Subcutaneous adipose tissue (tissue), 4 donors: ENCODE data around the gene CUBN. TPM values are rescaled to one million over a fixed set of nuclear protein-coding genes. Genes with fewer than 3 reads are reported as not detected.

Experiments used
- total RNA-seq, 4 donors: library from RNA; depleted of rRNA; stranded (reverse); fragments of >200 nt; gene quantifications; one replicate each; pipeline ENCODE4 v1.1.0, GENCODE V29; 2016
- TF ChIP-seq, protein P1 (sequence below): fragments of 450-650 bp; IDR thresholded peaks from one replicate; pipeline ENCODE4 v1.5.1; 2016; ENCODE audit warnings: low read depth, mild to moderate bottlenecking, control low read depth, antibody characterized with exemption, moderate library complexity

The CUBN gene
- total RNA-seq: 1 to 10 TPM; 1.9 to 6.6 (median 4.8) TPM

DNA sequence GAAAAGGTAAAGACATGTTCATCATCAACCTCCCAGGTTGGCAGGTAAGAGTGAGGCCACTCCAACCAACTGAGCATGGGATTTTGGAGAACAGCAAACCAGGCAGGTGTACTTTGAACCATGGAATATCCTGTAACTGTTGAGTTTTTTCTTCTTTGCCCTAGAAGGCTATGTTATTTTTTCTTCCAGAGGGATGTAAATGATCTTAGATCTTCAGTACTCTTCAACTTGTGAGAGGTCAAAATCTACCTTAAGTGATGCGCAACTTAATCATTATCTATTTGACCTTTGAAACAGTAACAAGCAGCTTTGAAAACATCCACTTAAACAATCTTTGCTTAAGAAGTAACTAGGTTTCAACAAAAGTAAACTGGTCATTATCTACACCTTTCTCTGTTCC is at the start of gene CUBN:
TSS of gene CUBN (minus strand) at position 71 of the 400 bp plus-strand sequence. CDS start at position 25, 46 bp downstream.
- TF ChIP-seq, protein P1, sequence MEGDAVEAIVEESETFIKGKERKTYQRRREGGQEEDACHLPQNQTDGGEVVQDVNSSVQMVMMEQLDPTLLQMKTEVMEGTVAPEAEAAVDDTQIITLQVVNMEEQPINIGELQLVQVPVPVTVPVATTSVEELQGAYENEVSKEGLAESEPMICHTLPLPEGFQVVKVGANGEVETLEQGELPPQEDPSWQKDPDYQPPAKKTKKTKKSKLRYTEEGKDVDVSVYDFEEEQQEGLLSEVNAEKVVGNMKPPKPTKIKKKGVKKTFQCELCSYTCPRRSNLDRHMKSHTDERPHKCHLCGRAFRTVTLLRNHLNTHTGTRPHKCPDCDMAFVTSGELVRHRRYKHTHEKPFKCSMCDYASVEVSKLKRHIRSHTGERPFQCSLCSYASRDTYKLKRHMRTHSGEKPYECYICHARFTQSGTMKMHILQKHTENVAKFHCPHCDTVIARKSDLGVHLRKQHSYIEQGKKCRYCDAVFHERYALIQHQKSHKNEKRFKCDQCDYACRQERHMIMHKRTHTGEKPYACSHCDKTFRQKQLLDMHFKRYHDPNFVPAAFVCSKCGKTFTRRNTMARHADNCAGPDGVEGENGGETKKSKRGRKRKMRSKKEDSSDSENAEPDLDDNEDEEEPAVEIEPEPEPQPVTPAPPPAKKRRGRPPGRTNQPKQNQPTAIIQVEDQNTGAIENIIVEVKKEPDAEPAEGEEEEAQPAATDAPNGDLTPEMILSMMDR: no peak

DNA sequence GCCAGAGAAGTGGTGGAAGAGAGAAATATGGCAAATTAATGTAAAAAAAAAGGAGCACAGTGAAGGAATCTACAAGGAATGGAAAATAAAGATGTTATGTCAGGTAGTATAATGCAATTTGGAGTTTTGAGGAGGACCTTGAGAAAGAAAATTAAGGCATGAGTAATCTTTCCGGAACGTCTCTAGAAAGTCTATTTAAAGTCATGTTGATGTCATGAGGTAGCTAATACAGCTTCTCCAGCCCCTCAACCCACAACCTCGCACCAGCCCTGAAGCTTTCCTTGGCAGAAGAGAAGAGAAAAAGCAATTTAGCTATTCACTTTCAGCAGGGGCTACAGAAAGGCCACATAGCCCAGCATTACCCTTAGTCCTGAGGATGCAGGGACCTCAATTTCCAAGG is 49.4 kb upstream of the CUBN start:
- TF ChIP-seq, protein P1: no peak

DNA sequence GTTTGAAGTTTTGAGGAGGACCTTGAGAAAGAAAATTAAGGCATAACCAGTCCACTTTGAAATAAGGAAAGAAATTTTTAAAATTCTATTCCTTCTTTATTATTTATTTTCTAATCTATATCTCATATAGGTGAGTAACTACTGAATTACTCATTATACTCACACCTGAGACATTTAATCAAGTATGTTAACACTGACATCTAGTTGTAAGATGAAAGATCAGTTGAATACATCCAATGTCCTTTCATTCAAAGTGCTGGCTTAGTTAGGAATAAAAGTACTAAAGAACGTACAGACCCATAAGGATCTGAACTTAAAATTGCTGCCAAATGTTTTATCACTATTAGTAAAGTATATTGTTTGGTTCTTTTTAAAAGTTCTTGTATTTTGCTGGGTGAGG is 48.4 kb upstream of the CUBN start:
- TF ChIP-seq, protein P1: no peak

DNA sequence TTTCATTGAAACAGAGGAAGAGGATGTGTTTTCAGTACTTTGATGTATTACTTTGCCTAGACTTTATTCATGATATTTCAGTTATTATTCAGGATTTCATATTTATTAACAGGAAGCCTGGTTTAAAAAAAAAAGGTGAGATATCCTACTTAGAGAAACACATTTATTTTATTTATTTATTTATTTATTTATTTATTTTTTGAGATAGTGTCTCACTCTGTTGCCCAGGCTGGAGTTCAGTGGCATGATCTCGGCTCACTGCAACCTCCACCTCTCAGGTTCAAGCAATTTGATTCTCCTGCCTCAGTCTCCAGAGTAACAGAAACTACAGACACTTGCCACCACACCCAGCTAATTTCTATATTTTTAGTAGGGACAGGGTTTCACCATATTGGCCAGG is 47.4 kb upstream of the CUBN start:
- TF ChIP-seq, protein P1: no peak

DNA sequence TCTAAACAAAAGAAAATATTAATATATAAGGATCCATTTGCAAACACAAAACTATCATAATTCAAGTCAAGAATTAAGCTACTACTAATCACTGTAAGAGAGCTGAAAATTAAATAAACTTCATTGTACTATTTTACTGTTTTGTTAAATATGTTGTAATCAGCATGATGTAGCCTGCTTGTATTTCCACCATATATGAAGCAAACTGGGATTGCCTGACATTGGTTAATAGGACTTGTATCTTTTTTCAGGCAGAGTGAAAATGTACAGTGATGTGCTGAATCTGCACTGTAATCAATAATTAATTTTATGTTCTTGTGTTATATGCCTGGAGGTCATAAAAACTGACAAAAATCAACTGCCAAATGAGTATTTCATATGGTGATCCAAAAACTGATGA is 46.5 kb upstream of the CUBN start:
- TF ChIP-seq, protein P1: no peak

DNA sequence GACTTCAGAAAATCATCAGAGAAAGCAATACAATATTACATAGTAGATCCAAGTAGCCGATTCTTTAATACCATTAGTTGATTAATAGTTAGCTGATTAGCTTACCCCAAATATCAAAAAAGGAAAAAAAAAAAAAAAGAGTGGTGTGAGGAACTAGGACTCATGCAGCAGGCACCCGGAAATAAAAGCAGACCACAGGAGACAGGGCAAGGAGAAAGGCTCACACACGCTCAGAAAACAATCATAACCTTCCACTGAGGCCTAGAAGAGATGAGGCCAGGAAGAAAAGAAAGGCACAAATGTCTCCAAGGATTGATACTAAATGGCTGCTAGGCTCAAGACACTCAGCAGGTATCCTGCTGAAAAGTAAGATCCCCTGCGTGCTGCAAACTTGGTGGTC is 45.9 kb upstream of the CUBN start:
- TF ChIP-seq, protein P1: no peak

DNA sequence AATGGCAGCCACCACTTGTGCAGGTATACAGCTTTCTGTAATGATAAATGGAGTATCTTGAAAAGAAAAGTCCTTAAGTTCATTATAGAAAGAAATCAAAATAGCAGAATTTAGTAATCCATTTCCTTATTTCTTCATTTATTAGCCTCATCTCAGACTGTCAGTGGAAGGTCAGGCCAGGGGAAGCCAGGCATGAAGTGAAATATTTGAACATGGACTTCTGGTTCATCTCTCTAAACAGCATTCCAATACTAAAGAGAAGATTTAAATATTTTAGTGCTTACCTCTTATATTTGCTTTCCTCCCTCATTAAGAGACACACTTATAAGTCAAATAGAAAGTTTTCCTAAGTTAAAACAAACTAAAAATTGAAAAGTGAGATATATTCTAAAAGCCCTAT is 45.0 kb upstream of the CUBN start:
- TF ChIP-seq, protein P1: no peak
